Esophagus squamous epithelium (tissue), 4 donors: ENCODE data around the gene PEAR1.

Source experiments
- POLR2A ChIP-seq, 4 donors: fragments of 450-650 bp; IDR thresholded peaks; one replicate each; pipeline ENCODE4 v1.6.1; 2017; ENCODE audit warnings: antibody characterized with exemption in 4 of 4, mild to moderate bottlenecking in 4 of 4, moderate library complexity in 3 of 4
- TF ChIP-seq, protein P1 (sequence below), 6 experiments: fragments of 450-650 bp in 4 of 6; fragments of 200-600 bp in 2 of 6; sonication (generic) in 2 of 6; IDR thresholded peaks; one replicate each; pipeline ENCODE4 v1.5.1; 2016 to 2019; ENCODE audit warnings: antibody characterized with exemption in 6 of 6, mild to moderate bottlenecking in 4 of 6, moderate library complexity in 4 of 6

DNA sequence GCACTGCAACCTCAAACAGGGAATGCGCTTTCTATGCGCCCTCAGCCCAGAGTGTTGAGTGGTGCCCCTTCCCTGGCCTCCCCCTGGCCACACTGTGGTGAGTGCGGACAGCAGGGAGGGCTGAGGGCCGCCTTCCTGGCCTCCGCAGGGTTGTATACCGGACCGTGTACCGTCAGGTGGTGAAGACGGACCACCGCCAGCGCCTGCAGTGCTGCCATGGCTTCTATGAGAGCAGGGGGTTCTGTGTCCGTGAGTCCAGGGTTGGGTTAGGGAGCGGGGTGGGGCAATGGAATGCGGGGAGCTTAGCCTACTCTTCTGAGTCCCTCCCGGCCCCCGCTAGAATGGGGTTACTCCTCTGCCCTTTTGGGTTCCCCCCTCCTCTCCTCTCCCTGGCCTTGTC, 11.7 kb downstream of the PEAR1 start:
- TF ChIP-seq, protein P1, sequence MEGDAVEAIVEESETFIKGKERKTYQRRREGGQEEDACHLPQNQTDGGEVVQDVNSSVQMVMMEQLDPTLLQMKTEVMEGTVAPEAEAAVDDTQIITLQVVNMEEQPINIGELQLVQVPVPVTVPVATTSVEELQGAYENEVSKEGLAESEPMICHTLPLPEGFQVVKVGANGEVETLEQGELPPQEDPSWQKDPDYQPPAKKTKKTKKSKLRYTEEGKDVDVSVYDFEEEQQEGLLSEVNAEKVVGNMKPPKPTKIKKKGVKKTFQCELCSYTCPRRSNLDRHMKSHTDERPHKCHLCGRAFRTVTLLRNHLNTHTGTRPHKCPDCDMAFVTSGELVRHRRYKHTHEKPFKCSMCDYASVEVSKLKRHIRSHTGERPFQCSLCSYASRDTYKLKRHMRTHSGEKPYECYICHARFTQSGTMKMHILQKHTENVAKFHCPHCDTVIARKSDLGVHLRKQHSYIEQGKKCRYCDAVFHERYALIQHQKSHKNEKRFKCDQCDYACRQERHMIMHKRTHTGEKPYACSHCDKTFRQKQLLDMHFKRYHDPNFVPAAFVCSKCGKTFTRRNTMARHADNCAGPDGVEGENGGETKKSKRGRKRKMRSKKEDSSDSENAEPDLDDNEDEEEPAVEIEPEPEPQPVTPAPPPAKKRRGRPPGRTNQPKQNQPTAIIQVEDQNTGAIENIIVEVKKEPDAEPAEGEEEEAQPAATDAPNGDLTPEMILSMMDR (IDR thresholded peaks at IDR 0.05) = no peak
- TF ChIP-seq POLR2A (IDR thresholded peaks at IDR 0.05) = no peak
